A673 (cell line): Measurements from ENCODE around the gene SMIM24. TPM values are rescaled to one million over a fixed set of nuclear protein-coding genes. Genes with fewer than 3 reads are reported as not detected.

Source experiments
- BruUV-seq: library from RNA; stranded (reverse); fragments of 400-500 nt; replicated peaks from 2 replicates; lab custom pipeline; 2021; lab: Mats Ljungman, UMichigan
- CTCF ChIA-PET: fragments of 300-600 bp; sonication (Branson Sonifier 250); formaldehyde crosslinking; loops from one replicate; lab custom pipeline; 2022; ENCODE audit warnings: antibody characterized with exemption; lab: Charles Lee
- POLR2A ChIA-PET: fragments of 300-600 bp; sonication (Branson Sonifier 250); formaldehyde crosslinking; loops from one replicate; lab custom pipeline; 2022; ENCODE audit warnings: antibody characterized with exemption; ENCODE audit not compliant: low non-redundant PET; lab: Charles Lee
- DNase-seq: peaks from one replicate; pipeline ENCODE4 v3.0.0-alpha.2; 2015; ENCODE audit warnings: low spot score
- H3K27ac ChIP-seq: fragments of 200-600 bp; sonication (generic); 2 replicates; pipeline ENCODE4 v1.5.1; 2016; ENCODE audit warnings: mixed run types, low read depth, mild to moderate bottlenecking, mixed read lengths, antibody characterized with exemption, low read length; ENCODE audit not compliant: poor library complexity, severe bottlenecking
- H3K27me3 ChIP-seq: fragments of 200-600 bp; sonication (generic); replicated peaks from 2 replicates; pipeline ENCODE4 v1.6.1; 2017; ENCODE audit warnings: mixed run types, low read depth, mild to moderate bottlenecking, mixed read lengths, antibody characterized with exemption, low read length; ENCODE audit not compliant: insufficient read depth, poor library complexity
- H3K36me3 ChIP-seq: fragments of 200-600 bp; sonication (generic); 2 replicates; pipeline ENCODE4 v1.6.1; 2016; ENCODE audit warnings: mixed run types, mild to moderate bottlenecking, mixed read lengths, antibody characterized with exemption, low read length; ENCODE audit not compliant: insufficient read depth, poor library complexity, severe bottlenecking
- H3K4me1 ChIP-seq: fragments of 200-600 bp; sonication (generic); 2 replicates; pipeline ENCODE4 v1.6.1; 2017; ENCODE audit warnings: mixed run types, mild to moderate bottlenecking, mixed read lengths, antibody characterized with exemption, low read length; ENCODE audit not compliant: insufficient read depth, poor library complexity, severe bottlenecking
- H3K4me3 ChIP-seq: fragments of 200-600 bp; sonication (generic); 2 replicates; pipeline ENCODE4 v1.5.1; 2016; ENCODE audit warnings: low read depth, mixed run types, mild to moderate bottlenecking, mixed read lengths, low read length; ENCODE audit not compliant: poor library complexity, severe bottlenecking
- H3K9me3 ChIP-seq: fragments of 200-600 bp; sonication (generic); 2 replicates; pipeline ENCODE4 v1.6.1; 2016; ENCODE audit warnings: mixed run types, low read depth, mild to moderate bottlenecking, mixed read lengths, antibody characterized with exemption, low read length; ENCODE audit not compliant: poor library complexity, severe bottlenecking
- EZH2 ChIP-seq: fragments of 200-600 bp; sonication (generic); IDR thresholded peaks from 2 replicates; pipeline ENCODE4 v1.6.1; 2017; ENCODE audit warnings: borderline replicate concordance, low read depth, mild to moderate bottlenecking, mixed read lengths, antibody characterized with exemption, low read length; ENCODE audit not compliant: poor library complexity, severe bottlenecking
- intact Hi-C: fragments of 100-400 bp; cut with micrococcal nuclease; formaldehyde crosslinking; loops from one replicate; pipeline ENCODE4 v1.10.0; 2022; ENCODE audit not compliant: unreplicated experiment
- total RNA-seq: library from RNA; stranded (reverse); gene quantifications from 2 replicates; pipeline ENCODE4 v1.2.3, GENCODE V29; 2021
- TF ChIP-seq, protein P1 (sequence below): fragments of 300-800, 200-600 bp; sonication (generic); conservative IDR thresholded peaks from 2 replicates; pipeline ENCODE4 v1.5.1; 2017; ENCODE audit warnings: low read depth, mild to moderate bottlenecking, antibody characterized with exemption, low read length, moderate library complexity, mixed read lengths

SMIM24 gene
- total RNA-seq, 1 experiment from 2014 or later = not detected

DNA sequence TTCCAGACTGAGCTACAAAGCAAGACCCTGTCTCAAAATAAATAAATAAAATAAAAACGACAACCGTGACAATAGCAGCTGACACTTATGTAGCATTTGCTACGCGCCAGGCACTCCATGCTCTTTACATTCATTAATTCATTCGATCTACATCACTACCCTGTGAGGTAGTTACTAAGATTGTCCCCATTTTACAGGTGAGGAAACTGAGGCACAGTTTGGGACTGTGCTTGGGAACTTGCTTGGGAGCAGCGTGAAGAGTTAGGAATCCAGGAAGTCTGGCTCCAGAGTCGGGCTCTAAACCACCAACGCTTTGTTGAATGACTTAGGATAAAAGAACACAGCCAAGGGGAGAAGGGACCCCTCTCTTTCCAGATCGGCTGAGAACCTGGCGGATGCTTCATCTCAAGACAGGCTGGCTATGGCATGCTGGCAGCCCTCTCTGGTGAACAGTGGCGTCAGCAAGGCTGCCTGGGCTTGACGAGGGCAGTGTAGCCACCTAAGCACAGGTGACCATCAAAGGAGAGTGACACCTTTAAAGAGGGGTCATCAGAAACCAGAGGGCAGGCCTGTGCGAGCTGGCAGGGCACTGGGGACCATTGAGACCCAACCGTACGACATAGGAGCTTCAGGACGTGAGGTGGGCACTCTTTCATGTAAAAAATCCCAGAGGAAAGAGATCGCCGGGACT lies 19.6 kb upstream of the SMIM24 start:
- Histone ChIP-seq H3K36me3 (peaks cover 18% of the 10 kb centered on the region), H3K9me3 (no peaks in the 10 kb centered on the region), H3K4me1 (peaks cover 3% of the 10 kb centered on the region), H3K27ac (peak overlapping the region; percentile 100), H3K4me3 (peak overlapping the region; percentile 81), H3K27me3 (no peaks in the 10 kb centered on the region)
- no TSS peak for BruUV-seq
- intact Hi-C loops = no loop called here
- ChIA-PET CTCF (interaction anchor here (0.6 to 1.1 kb wide), 2 partner anchors 15 to 451 kb away, joined by 11 read pairs; no protein-coding TSS in a partner anchor), POLR2A (interaction anchor here (0.6 kb wide), 1 partner anchor 488 kb away, joined by 37 read pairs; no protein-coding TSS in a partner anchor)
- no peak for TF ChIP-seq EZH2
- TF ChIP-seq, protein P1, sequence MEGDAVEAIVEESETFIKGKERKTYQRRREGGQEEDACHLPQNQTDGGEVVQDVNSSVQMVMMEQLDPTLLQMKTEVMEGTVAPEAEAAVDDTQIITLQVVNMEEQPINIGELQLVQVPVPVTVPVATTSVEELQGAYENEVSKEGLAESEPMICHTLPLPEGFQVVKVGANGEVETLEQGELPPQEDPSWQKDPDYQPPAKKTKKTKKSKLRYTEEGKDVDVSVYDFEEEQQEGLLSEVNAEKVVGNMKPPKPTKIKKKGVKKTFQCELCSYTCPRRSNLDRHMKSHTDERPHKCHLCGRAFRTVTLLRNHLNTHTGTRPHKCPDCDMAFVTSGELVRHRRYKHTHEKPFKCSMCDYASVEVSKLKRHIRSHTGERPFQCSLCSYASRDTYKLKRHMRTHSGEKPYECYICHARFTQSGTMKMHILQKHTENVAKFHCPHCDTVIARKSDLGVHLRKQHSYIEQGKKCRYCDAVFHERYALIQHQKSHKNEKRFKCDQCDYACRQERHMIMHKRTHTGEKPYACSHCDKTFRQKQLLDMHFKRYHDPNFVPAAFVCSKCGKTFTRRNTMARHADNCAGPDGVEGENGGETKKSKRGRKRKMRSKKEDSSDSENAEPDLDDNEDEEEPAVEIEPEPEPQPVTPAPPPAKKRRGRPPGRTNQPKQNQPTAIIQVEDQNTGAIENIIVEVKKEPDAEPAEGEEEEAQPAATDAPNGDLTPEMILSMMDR = no peak
- no peak for DNase-seq

DNA sequence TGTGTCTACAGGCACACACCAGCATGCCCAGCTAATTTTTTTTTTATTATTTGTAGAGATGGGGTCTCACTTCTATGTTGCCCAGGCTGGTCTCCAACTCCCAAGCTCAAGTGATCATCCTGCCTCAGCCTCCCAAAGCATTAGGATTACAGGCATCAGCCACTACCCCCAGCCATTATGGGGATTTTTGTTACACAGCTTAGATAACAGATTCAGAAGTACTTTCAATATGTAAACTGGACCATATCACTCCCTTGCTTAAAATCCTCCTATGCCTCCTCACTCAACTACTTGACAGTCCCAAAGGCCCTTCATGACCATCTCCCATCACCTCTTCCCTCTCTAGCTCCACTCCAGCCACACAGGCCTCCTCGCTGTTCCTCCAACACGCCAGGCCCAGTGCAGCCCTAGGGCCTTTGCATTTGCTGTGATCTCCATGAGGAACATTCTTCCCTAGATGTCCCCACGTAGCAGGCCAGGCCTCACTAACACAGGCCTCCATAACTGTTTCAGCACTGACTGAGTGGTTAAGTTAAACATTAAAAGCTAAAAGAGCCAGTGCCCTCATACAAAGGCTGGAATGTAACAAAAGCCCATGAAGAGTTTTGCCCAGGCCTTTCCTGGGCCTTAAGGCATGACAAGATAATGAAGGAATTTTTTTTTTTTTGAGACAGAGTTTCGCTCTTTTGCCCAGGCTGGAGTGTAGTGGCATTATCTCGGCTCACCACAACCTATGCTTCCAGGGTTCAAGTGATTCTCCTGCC lies 17.6 kb upstream of the SMIM24 start:
- H3K4me1 ChIP-seq = no peaks in the 10 kb centered on the region
- TF ChIP-seq, protein P1 = no peak
- TF ChIP-seq EZH2 = no peak
- H3K27ac ChIP-seq = no peak overlapping the region
- ChIA-PET CTCF (no interaction called here), POLR2A (no interaction called here)
- intact Hi-C loops = no loop called here
- H3K27me3 ChIP-seq = no peaks in the 10 kb centered on the region
- H3K36me3 ChIP-seq = peaks cover 19% of the 10 kb centered on the region
- H3K4me3 ChIP-seq = no peak overlapping the region
- no peaks in the 10 kb centered on the region for H3K9me3 ChIP-seq
- no TSS peak for BruUV-seq
- DNase-seq = no peak

DNA sequence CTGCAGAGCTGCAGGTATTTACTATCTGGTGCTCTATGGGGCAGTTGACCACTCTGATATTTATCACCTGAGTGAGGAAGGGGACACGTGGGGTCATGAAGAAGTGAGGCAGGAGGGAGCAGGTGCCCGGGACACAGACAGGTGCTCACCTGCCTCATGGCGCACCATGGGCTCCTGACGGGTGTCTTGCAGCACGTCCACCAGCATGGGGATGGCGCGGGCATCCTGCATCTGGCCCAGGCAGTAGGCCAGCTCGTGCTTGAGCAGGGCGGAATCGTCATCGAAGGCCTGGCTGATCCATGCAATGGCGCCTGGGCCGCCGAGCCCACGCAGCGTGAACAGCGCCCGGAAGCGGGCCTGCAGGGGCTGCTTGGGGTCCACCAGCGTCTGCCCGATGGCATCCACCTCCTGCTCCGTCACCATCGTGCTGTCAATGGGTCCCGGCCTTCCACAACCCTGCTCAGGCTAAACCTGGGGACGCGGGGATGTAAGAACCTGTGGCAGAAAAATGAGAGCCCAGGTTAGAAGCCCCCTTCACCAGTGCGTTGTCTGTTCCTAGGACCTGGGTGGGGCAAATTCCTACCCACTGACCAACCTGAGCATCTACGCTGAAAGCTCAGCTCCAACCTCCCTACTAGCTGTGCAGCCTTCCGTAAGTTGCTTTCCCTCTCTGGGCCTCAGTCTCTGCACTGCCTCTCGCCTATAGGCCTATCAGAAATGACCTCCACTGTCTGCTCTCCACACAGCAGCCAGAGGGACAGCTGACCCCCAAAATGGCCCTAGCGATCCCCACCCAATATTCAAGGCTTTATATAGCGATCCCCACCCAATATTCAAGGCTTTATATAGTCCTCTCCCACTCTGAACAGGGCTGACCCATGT lies 16.3 kb upstream of the SMIM24 start:
- no peak for DNase-seq
- ChIA-PET CTCF (no interaction called here), POLR2A (no interaction called here)
- no peak for TF ChIP-seq EZH2
- TF ChIP-seq, protein P1 = no peak
- H3K27ac ChIP-seq = no peak overlapping the region
- BruUV-seq = no TSS peak
- H3K9me3 ChIP-seq = no peaks in the 10 kb centered on the region
- intact Hi-C loops = no loop called here
- H3K4me1 ChIP-seq = no peaks in the 10 kb centered on the region
- no peaks in the 10 kb centered on the region for H3K27me3 ChIP-seq
- H3K4me3 ChIP-seq = no peak overlapping the region
- H3K36me3 ChIP-seq = peaks cover 31% of the 10 kb centered on the region
